GM19328 (cell line): ENCODE measurements around the gene BMPER.

Source experiments
- ATAC-seq: cut with Tn5 transposase; IDR thresholded peaks from one replicate; pipeline ENCODE4 v1.9.1; 2021; ENCODE audit warnings: mild to moderate bottlenecking, moderate library complexity; ENCODE audit not compliant: unreplicated experiment

Gene BMPER

DNA sequence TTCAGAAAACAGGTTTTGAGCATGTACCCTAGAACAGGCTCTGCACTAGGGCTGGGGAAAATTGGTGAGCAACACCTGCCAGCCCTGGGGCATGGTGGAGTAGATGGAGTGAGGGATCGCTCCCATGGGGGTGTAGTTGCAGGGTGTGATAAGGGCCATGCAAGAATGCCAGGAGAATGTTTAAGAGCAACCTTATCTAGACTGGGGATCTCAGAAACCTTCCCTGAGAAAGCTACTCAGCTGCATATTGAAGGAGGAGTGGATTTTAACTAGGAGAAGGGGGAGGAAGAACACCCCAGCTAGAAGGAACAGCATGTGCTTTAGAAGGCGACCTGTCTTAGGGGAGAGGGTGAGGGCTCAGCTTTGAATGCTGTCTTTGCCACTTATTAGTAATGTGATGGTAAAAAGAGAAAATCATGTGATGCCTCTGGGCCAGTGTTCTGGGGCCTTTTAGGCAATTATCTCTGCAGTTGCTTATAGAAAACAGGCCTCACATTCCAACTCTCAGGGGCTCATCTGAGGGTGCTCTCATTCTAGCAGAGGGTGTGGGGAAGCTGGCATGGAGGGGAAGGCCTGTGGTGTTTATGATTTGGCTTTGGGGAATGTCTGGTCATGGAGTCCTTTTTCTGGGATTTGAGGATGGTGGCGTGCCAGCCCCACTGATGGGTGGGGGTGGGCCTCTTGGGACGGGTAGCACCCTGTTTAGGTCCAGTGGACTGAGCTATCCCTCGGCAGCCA is 225.4 kb downstream of the BMPER start:
- no peak for ATAC-seq

- ATAC-seq, result no peak
Measured at GRCh38 chr7:34131371-34131770, 226.0 kb downstream of the BMPER start.

GRCh38 chr7:34133356-34133982 is 228.1 kb downstream of the BMPER start:
- ATAC-seq, result no peak

- no peak for ATAC-seq
Measured at GRCh38 chr7:34133983-34134782, 228.8 kb downstream of the BMPER start.

- ATAC-seq, result no peak
Measured at GRCh38 chr7:34135924-34136323, 230.6 kb downstream of the BMPER start.

DNA sequence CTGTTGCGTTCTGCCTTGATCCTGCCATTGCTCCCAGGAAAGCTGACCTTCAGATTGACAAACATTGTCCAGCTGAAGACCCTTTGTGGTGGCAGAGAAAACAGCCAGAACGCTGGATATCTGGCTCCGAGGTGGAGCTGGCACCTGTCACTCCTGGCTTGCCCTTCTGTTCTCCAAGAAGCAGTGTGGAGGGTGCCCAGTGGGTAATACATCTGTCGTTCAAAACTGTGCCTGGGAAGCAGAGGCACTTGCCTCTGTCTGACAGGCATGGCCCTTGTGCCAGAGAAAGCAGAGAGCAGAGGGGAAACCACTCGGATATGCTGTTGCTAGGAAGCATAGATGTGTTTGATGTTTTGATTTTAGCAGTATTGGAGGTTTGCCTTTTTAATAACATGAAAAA is 231.4 kb downstream of the BMPER start:
- ATAC-seq, result no peak

- no peak for ATAC-seq
Measured at GRCh38 chr7:34137176-34137575, 231.8 kb downstream of the BMPER start.

GRCh38 chr7:34138483-34138882 is 233.1 kb downstream of the BMPER start:
- ATAC-seq, result no peak

DNA sequence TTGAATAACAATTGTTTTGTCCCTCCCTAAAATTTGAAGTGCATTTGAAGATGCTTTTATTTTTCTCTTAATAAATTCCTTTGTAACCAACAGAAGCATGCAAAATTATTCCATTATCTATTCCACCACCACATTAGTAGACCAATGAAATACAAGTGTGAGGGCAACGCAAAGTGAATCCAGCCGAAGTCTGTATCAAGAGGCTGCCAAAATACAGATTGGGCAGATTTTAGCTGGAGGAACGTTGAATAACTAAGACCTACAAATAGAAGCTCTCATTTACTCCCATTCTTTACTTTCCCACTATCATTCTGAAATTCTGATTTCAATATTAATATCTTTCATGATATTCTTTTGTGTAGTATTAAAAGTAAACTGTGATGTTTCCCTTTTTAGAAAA is 233.7 kb downstream of the BMPER start:
- no peak for ATAC-seq

DNA sequence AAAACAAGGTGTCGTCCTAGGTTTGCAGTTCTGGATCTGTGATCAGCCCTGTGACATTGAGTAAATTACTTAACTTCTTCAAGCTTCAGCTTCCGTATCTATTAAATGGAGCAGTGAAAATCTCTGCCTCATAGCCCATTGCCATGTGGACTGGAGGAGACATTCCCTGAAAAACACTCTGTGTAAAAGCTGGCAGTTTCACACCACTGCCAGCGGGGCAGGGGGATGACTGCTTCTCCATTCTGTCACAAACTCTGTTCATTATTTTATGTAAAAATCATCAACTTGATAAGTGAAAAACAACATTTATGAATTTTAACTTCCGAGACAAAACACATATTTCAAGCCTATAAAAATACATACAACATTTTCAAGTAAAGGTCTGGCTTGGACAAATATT is 234.7 kb downstream of the BMPER start:
- ATAC-seq, result no peak

- ATAC-seq, result no peak
Measured at GRCh38 chr7:34143402-34143801, 238.1 kb downstream of the BMPER start.

DNA sequence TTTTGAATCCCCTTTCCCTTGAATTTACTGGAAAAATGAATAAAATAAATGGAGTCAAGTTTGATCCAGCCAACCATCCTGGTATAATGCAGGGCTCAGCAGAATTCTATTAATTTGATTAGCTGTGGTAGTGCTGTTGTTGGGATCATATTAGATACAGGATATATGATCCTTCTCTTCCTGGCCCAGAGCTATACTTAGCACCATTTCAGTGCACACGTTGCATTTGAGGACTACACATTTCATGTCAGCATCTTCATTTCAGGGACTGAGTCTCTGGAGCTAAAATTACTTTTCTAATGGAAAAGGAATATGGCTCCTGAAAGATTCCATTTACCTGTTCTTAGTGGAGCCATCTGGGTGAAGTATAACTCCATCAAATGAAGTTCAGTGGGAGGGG is 240.3 kb downstream of the BMPER start:
- no peak for ATAC-seq

DNA sequence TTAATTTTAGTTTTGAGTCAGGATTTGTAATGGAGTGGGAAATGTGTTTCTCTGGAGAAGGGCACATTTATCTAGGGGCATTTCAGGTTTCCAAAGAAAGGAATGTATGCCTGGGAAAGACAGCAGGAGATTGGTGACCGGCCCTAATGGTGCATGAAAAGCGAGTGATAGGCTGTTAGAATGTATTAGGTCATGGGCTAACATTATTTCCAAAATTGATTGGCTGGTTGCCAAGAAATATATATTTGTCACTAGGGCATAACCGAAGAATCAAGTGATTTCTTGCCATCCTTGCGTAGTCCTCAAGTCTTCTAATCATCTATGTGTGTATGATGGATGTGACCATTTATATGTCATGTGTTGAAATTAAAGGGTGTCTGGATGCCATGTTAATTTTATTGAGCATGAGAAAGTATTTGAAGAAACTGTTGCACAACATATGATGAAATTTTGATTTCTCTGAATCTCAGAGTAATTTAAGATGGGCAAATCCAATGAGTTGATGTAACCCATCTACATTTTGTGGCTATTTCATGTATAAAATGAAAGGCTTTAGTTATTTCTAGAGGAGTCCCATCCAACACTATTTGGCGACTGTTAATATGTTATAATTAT is 248.4 kb downstream of the BMPER start:
- ATAC-seq, result no peak

GRCh38 chr7:34155220-34155908 is 250.0 kb downstream of the BMPER start:
- no peak for ATAC-seq

DNA sequence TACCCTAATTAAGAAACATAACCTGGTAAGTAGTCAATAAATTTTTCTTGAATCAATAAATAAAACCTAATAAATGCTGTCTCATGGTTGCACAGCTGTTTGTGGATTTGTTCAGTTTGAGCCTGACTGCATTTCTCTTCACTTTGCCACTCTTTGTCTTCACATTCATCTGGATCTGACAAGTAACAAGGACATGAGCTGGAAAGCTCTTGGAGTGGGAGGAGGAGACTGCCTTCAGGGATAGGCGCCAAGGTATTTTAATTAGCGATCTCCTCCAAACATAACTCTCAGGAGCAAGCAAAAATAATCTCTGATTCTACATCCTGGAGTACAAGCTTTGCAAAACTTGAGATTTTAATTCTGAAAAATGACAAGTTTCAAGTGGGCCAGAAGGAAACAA is 251.0 kb downstream of the BMPER start:
- ATAC-seq, result no peak

DNA sequence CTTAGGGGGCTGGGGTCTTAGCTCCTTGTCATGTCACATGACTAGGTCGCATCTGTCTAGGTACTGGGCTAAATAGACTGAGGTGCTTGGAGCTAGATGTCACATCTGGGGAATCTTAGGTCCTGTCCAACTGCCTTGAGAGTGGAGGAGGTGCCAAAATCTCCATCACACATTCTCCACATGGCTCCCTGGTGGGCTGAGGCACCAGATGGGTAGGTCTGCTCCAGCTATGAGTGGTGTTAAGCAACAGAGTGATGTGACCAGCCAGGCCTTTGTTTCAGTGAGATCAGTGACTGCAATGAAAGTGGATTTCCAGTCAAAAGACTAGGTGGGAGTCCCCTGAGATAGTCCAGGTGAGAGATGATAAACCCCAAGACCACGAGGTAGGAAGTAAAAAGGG is 251.8 kb downstream of the BMPER start:
- ATAC-seq, result no peak

DNA sequence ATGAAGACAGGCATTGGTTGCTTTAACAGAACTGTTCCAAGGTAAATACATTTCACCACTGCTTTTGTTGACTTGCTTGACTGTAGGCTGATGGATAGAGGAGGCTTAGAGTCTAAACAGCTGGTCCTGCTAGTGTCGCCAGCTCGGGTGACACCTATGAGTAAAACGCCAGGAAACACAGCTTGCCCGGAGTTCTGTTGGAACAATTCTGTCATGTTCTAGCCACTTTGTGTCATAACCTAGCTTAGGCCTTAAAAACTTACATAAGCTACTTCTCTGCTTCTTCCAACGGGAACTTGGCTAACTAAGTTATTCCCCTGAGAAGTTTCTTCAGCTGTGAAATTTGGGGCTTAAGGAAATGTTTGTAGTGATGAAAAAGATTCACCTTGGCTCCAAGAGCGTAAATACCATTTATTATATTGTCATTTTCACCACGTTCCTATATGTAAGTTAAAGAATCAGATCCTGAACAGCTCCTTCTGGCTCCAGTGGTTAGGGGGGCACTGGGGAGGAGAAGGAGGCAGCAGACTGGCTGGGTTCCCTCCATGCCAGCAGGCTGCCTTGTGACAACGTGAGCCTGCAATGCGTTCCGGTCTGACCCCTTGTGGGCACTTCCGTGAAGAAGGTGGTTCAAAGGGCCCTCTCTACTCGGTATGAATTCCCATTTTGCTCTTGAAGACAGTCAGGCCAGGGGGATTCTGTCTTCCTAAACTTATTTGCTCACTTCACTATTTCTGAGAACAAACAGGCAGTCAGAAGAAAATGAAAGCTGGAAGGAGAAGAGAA is 253.2 kb downstream of the BMPER start:
- ATAC-seq, result no peak

DNA sequence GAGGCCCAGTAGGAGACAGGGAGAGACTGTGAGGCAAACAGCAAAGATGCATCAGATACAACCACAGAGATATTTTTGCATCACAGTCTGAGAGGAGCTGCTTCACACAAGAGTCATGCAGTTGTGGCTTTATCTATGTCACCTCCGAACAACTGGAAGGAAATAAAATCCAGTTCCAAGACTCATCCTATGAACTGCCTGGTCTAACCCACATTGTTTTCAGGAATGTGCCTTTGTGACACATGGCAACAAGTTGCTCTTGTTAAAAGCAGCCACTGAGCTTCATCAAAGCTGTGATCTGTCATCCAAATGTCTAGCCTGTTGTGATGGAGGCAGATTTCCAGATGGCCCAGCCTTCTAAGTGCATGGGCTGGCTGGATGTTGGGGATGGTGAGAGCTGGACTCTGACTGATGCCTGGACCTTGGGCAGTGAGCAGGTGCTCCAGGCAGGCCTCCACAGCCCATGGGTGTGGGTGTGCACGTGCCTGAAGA is 255.0 kb downstream of the BMPER start:
- no peak for ATAC-seq

DNA sequence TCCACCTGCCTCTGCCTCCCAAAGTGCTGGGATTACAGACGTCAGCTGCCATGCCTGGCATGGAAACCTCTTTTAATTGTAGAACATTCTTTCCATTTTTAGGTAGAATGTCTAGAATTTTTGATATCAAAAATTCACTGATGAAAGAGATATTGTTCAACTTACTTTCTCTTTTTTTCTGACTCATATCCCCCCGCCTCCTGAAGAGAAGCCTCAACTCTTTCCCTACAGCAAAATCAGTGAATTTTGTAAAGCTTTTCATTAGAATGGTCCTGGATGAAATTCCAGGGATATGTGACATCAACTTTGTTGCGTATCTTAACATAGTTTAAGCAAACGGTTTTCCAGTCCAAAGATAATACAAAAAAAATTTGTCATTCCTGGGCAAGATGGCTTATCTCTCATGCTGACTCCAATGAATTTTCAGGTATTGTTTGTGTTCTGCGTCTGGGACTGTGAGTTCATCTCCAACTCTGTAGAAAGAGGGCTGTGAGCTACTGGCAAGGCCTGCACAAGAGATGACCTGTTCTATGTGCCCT is 256.8 kb downstream of the BMPER start:
- no peak for ATAC-seq

DNA sequence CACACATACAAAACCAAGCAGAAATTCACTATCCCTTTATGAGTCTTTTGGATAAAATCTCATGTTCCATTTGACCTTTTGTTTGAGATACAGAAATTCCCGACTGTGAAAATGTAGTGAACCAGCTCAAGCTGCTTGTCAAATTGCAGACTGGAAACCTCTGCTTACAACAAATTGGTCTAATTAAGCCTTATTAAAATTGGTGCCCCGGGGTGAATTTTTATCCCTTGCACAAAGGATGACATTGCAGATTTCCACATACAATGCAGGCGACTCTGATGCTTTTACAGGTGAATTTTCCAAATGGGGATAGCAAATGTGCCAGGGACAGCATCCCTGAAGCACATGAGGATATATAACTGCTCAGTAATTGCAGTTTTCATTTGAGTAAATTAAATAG is 257.3 kb downstream of the BMPER start:
- no peak for ATAC-seq
